ENCODE data around the gene HNRNPL.

- TF ChIP-seq EZH2 (IDR thresholded peaks at IDR 0.05; ENCODE audit: low read depth) (no peak), CTCF (conservative IDR thresholded peaks at IDR 0.05) (no peak)
These were observed 34.5 kb downstream of the HNRNPL start for GRCh38 chr19:38815059-38816001.

Measured in PC-9 (cell line).